SU-DHL-6 (cell line): ENCODE measurements around the gene PDE4B.
"Not testable (repeated sequence)": the region's sequence is repeated elsewhere in the genome, so short reads cannot be mapped to it uniquely, and the experiment has no call there.

ENCODE experiments used
- CTCF ChIP-seq: fragments of 200-600 bp; sonication (generic); IDR thresholded peaks from one replicate; pipeline ENCODE4 v1.5.1; 2017; ENCODE audit warnings: antibody characterized with exemption, mild to moderate bottlenecking, low read length, moderate library complexity; ENCODE audit not compliant: insufficient read depth, poor library complexity, severe bottlenecking
- EZH2phosphoT487 ChIP-seq: fragments of 200-600 bp; sonication (generic), shearing (Covaris generic); conservative IDR thresholded peaks from 2 replicates; pipeline ENCODE4 v1.6.1; 2018; ENCODE audit warnings: mild to moderate bottlenecking, antibody characterized with exemption, low read length, moderate library complexity, mixed read lengths

- not testable (repeated sequence) for TF ChIP-seq CTCF, EZH2phosphoT487
Measured at GRCh38 chr1:66420906-66421305, 628.2 kb downstream of the PDE4B start.
